ENCODE measurements around the gene PCDHGA10.

DNA sequence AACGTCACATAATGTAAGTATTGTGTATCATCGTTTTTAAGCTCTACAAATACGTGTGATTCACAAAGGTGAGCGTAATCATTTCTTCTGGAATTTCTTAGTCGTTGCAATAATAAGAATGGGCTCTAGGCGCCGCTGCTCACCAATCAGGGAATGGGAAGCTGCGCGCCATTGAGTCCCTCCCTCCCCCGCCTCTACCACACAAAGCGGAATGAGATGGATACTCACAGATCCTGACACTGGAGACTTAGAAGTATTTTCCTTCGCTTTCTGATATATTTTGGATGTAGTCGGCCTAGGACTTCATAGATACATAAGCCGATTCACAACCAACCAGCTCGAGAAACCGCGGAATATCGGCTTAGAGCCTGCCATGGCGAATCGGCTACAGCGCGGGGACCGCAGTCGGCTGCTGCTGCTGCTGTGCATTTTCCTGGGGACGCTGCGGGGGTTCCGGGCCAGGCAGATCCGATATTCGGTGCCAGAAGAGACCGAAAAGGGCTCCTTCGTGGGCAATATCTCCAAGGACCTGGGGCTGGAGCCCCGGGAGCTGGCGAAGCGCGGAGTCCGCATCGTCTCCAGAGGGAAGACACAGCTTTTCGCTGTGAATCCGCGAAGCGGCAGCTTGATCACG, 8.2 kb downstream of the PCDHGA10 start, which contains the start of gene PCDHGA11:
- TF ChIP-seq, protein P1, sequence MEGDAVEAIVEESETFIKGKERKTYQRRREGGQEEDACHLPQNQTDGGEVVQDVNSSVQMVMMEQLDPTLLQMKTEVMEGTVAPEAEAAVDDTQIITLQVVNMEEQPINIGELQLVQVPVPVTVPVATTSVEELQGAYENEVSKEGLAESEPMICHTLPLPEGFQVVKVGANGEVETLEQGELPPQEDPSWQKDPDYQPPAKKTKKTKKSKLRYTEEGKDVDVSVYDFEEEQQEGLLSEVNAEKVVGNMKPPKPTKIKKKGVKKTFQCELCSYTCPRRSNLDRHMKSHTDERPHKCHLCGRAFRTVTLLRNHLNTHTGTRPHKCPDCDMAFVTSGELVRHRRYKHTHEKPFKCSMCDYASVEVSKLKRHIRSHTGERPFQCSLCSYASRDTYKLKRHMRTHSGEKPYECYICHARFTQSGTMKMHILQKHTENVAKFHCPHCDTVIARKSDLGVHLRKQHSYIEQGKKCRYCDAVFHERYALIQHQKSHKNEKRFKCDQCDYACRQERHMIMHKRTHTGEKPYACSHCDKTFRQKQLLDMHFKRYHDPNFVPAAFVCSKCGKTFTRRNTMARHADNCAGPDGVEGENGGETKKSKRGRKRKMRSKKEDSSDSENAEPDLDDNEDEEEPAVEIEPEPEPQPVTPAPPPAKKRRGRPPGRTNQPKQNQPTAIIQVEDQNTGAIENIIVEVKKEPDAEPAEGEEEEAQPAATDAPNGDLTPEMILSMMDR (conservative IDR thresholded peaks at IDR 0.05; ENCODE audit: low read depth, low read length), result peak; percentile 69
- no peak for TF ChIP-seq EZH2 (IDR thresholded peaks at IDR 0.05; ENCODE audit: borderline replicate concordance, low read depth, low read length, poor library complexity, severe bottlenecking)
